ENCODE results near the gene KLHL18. TPM values are rescaled to one million over a fixed set of nuclear protein-coding genes. Genes with fewer than 3 reads are reported as not detected.
"Not testable (repeated sequence)": the region's sequence is repeated elsewhere in the genome, so short reads cannot be mapped to it uniquely, and the experiment has no call there.

Gene KLHL18
- total and polyA plus RNA-seq, 12 donors, result 10.6 to 62.1 (median 28.3) TPM

- Histone ChIP-seq H3K27me3 (no peaks in the 10 kb centered on the region), H3K27ac (no peak overlapping the region), H3K36me3 (replicated peaks in 1 of 2) (no peaks in the 10 kb centered on the region), H3K4me3 (no peak overlapping the region), H3K9me3 (replicated peaks in 1 of 3) (no peaks in the 10 kb centered on the region), H3K4me1 (replicated peaks in 1 of 2) (peaks cover 0 to 13% of the 10 kb centered on the region in 2 donors)
- no peak for DNase-seq
- WGBS, 4 donors, result 96 to 100% (median 99%) methylated on average over 2 of the region's 2 CpGs
- TF ChIP-seq POLR2A (IDR thresholded peaks at IDR 0.05), result no peak
- no peak for TF ChIP-seq CTCF (IDR thresholded peaks at IDR 0.05)
- intact Hi-C loops (cut with DNase I), result no loop called here
Observed at GRCh38 chr3:47366833-47367232, 84.1 kb downstream of the KLHL18 start.

- Histone ChIP-seq H3K27me3 (no peaks in the 10 kb centered on the region), H3K4me1 (replicated peaks in 1 of 2) (peaks cover 0 to 13% of the 10 kb centered on the region in 2 donors), H3K36me3 (replicated peaks in 1 of 2) (no peaks in the 10 kb centered on the region), H3K4me3 (no peak overlapping the region), H3K27ac (no peak overlapping the region), H3K9me3 (replicated peaks in 1 of 3) (no peaks in the 10 kb centered on the region)
- WGBS, 4 donors, result 85 to 97% (median 93%) methylated on average over 7 of the region's 7 CpGs
- TF ChIP-seq POLR2A (IDR thresholded peaks at IDR 0.05), result no peak
- no peak for TF ChIP-seq CTCF (IDR thresholded peaks at IDR 0.05)
- DNase-seq, result no peak
- intact Hi-C loops (cut with DNase I), result no loop called here
Observed at GRCh38 chr3:47367631-47368030, 84.9 kb downstream of the KLHL18 start.

GRCh38 chr3:47370020-47370419, 87.3 kb downstream of the KLHL18 start:
- DNase-seq; H3K9me3 ChIP-seq (replicated peaks in 1 of 3); H3K27ac ChIP-seq; H3K4me3 ChIP-seq; H3K36me3 ChIP-seq (replicated peaks in 1 of 2); H3K27me3 ChIP-seq; intact Hi-C loops (cut with DNase I): not testable (repeated sequence)
- 84 to 90% (median 86%) methylated on average over 6 to 8 of the region's 8 CpGs for WGBS, 4 donors
- peaks cover 0 to 13% of the 10 kb centered on the region in 2 donors for H3K4me1 ChIP-seq (replicated peaks in 1 of 2)

- H3K4me3 ChIP-seq, result no peak overlapping the region
- no peaks in the 10 kb centered on the region for H3K9me3 ChIP-seq (replicated peaks in 1 of 3)
- H3K27me3 ChIP-seq, result no peaks in the 10 kb centered on the region
- TF ChIP-seq CTCF (IDR thresholded peaks at IDR 0.05) (peak in 2 of 6 experiments; percentile 11 to 38), POLR2A (IDR thresholded peaks at IDR 0.05) (no peak)
- peak in 1 of 7 donors; percentile 24 for DNase-seq
- 28 to 39% (median 33%) methylated on average over 6 to 13 of the region's 13 CpGs for WGBS, 4 donors
- H3K27ac ChIP-seq, result no peak overlapping the region
- peaks cover 0 to 2% of the 10 kb centered on the region in 2 donors for H3K4me1 ChIP-seq (replicated peaks in 1 of 2)
- intact Hi-C loops (cut with DNase I), result no loop called here
- no peaks in the 10 kb centered on the region for H3K36me3 ChIP-seq (replicated peaks in 1 of 2)
Observed at GRCh38 chr3:47370887-47371697, 88.3 kb downstream of the KLHL18 start.

- intact Hi-C loops (cut with DNase I), result no loop called here
- Histone ChIP-seq H3K27me3 (no peaks in the 10 kb centered on the region), H3K4me3 (no peak overlapping the region), H3K9me3 (replicated peaks in 1 of 3) (no peaks in the 10 kb centered on the region), H3K4me1 (replicated peaks in 1 of 2) (peaks cover 4 to 10% of the 10 kb centered on the region in 2 donors), H3K27ac (no peak overlapping the region), H3K36me3 (replicated peaks in 1 of 2) (no peaks in the 10 kb centered on the region)
- DNase-seq, result peak in 2 of 7 donors; percentile 40 to 44
- TF ChIP-seq CTCF (IDR thresholded peaks at IDR 0.05) (no peak), POLR2A (IDR thresholded peaks at IDR 0.05) (no peak)
Observed at GRCh38 chr3:47374587-47374986, 91.8 kb downstream of the KLHL18 start.

All from adrenal gland (tissue), 12 donors.